Suppressor macrophage treated with lipopolysaccharide for 1 hour (primary cell): ENCODE measurements around the gene GNG4.
"Not testable (repeated sequence)": the region's sequence is repeated elsewhere in the genome, so short reads cannot be mapped to it uniquely, and the experiment has no call there.

Experiments used
- DNase-seq, 3 donors: peaks; one replicate each; pipeline ENCODE4 v3.0.0-alpha.2; 2020 to 2022

Gene GNG4

GRCh38 chr1:235624721-235625333 lies 24.8 kb downstream of the GNG4 start:
- peak in 2 of 3 donors; percentile 7 to 24 for DNase-seq

GRCh38 chr1:235622936-235623779 lies 26.4 kb downstream of the GNG4 start:
- DNase-seq, result no peak

GRCh38 chr1:235619149-235619548 lies 30.4 kb downstream of the GNG4 start:
- peak in 2 of 3 donors; percentile 13 to 29 for DNase-seq

GRCh38 chr1:235617808-235618207 lies 31.8 kb downstream of the GNG4 start:
- DNase-seq, result no peak

- no peak for DNase-seq
These were observed 32.4 kb downstream of the GNG4 start for GRCh38 chr1:235617140-235617539.

- DNase-seq, result no peak
These were observed 35.1 kb downstream of the GNG4 start for GRCh38 chr1:235614442-235614954.

- no peak for DNase-seq
These were observed 36.0 kb downstream of the GNG4 start for GRCh38 chr1:235613602-235614001.

GRCh38 chr1:235612761-235613160 lies 36.8 kb downstream of the GNG4 start:
- no peak for DNase-seq

- DNase-seq, result no peak
These were observed 39.4 kb downstream of the GNG4 start for GRCh38 chr1:235610157-235610556.

GRCh38 chr1:235608278-235608677 lies 41.3 kb downstream of the GNG4 start:
- no peak for DNase-seq

- no peak for DNase-seq
These were observed 42.3 kb downstream of the GNG4 start for GRCh38 chr1:235607284-235607683.

GRCh38 chr1:235601104-235601503 lies 48.5 kb downstream of the GNG4 start:
- DNase-seq, result peak; percentile 44 to 61 (median 45)

- DNase-seq, result no peak
These were observed 50.0 kb downstream of the GNG4 start for GRCh38 chr1:235599536-235599935.

- peak; percentile 24 to 36 (median 33) for DNase-seq
These were observed 51.6 kb downstream of the GNG4 start for GRCh38 chr1:235597867-235598553.

GRCh38 chr1:235595079-235595478 lies 54.5 kb downstream of the GNG4 start:
- no peak for DNase-seq

GRCh38 chr1:235594281-235594895 lies 55.2 kb downstream of the GNG4 start:
- not testable (repeated sequence) for DNase-seq

- no peak for DNase-seq
These were observed 60.6 kb downstream of the GNG4 start for GRCh38 chr1:235588916-235589515.

GRCh38 chr1:235588156-235588555 lies 61.4 kb downstream of the GNG4 start:
- no peak for DNase-seq

- no peak for DNase-seq
These were observed 62.6 kb downstream of the GNG4 start for GRCh38 chr1:235586992-235587391.

- no peak for DNase-seq
These were observed 63.2 kb downstream of the GNG4 start for GRCh38 chr1:235586413-235586812.

- DNase-seq, result no peak
These were observed 64.6 kb downstream of the GNG4 start for GRCh38 chr1:235584973-235585372.

GRCh38 chr1:235583511-235584001 lies 66.0 kb downstream of the GNG4 start:
- DNase-seq, result peak in 2 of 3 donors; percentile 32 to 51
